Trophoblast cell (in vitro differentiated cells and primary cell): Measurements from ENCODE around the gene LEO1.

Experiments used
- DNase-seq, 2 donors: peaks; one replicate each; pipeline ENCODE4 v3.0.0-alpha.2; 2016
- H2AFZ ChIP-seq: 2 replicates; pipeline ENCODE4 v1.6.1; 2013; ENCODE audit warnings: low read length, moderate library complexity, mild to moderate bottlenecking; ENCODE audit not compliant: insufficient read depth, poor library complexity
- H2AK5ac ChIP-seq: 2 replicates; pipeline ENCODE4 v1.6.1; 2013; ENCODE audit warnings: mild to moderate bottlenecking, low read length
- H2BK120ac ChIP-seq: 2 replicates; pipeline ENCODE4 v1.6.1; 2013; ENCODE audit warnings: low read length, mild to moderate bottlenecking, moderate library complexity; ENCODE audit not compliant: insufficient read depth, poor library complexity
- H2BK12ac ChIP-seq: 2 replicates; pipeline ENCODE4 v1.6.1; 2013; ENCODE audit warnings: mild to moderate bottlenecking, low read length, moderate library complexity
- H2BK5ac ChIP-seq: 2 replicates; pipeline ENCODE4 v1.6.1; 2013; ENCODE audit warnings: low read length, low read depth, moderate library complexity, mild to moderate bottlenecking; ENCODE audit not compliant: poor library complexity
- H3K14ac ChIP-seq: 2 replicates; pipeline ENCODE4 v1.6.1; 2013; ENCODE audit warnings: mild to moderate bottlenecking, low read length
- H3K18ac ChIP-seq: 2 replicates; pipeline ENCODE4 v1.6.1; 2013; ENCODE audit warnings: mild to moderate bottlenecking, low read length
- H3K23ac ChIP-seq: 2 replicates; pipeline ENCODE4 v1.6.1; 2013; ENCODE audit warnings: low read length
- H3K27ac ChIP-seq: 2 replicates; pipeline ENCODE4 v1.5.1; 2013; ENCODE audit warnings: low read depth, mild to moderate bottlenecking, inconsistent platforms, low read length, moderate library complexity
- H3K27me3 ChIP-seq: 2 replicates; pipeline ENCODE4 v1.6.1; 2013; ENCODE audit warnings: inconsistent platforms, mild to moderate bottlenecking, low read length, moderate library complexity; ENCODE audit not compliant: insufficient read depth
- H3K36me3 ChIP-seq, 2 experiments: 1 replicate in 1 of 2; 2 replicates in 1 of 2; pipeline ENCODE4 v1.6.1; 2013; ENCODE audit warnings: low read length in 2 of 2, mild to moderate bottlenecking in 2 of 2, moderate library complexity in 1 of 2; ENCODE audit not compliant: insufficient read depth in 2 of 2, control insufficient read depth in 1 of 2
- H3K4ac ChIP-seq: 2 replicates; pipeline ENCODE4 v1.6.1; 2013; ENCODE audit warnings: low read depth, mild to moderate bottlenecking, low read length, moderate library complexity
- H3K4me1 ChIP-seq, 2 experiments: 1 replicate in 1 of 2; 2 replicates in 1 of 2; pipeline ENCODE4 v1.6.1; 2013; ENCODE audit warnings: low read length in 2 of 2, mild to moderate bottlenecking in 2 of 2, moderate library complexity in 1 of 2; ENCODE audit not compliant: insufficient read depth in 2 of 2, control insufficient read depth in 1 of 2
- H3K4me2 ChIP-seq: 2 replicates; pipeline ENCODE4 v1.6.1; 2013; ENCODE audit warnings: inconsistent platforms, mild to moderate bottlenecking, low read length, moderate library complexity
- H3K4me3 ChIP-seq: 2 replicates; pipeline ENCODE4 v1.5.1; 2013; ENCODE audit warnings: mild to moderate bottlenecking, low read depth, low read length, inconsistent platforms
- H3K79me1 ChIP-seq: one replicate; pipeline ENCODE4 v1.6.1; 2013; ENCODE audit warnings: low read length
- H3K79me2 ChIP-seq: 2 replicates; pipeline ENCODE4 v1.6.1; 2013; ENCODE audit warnings: low read length, mild to moderate bottlenecking; ENCODE audit not compliant: control insufficient read depth, insufficient read depth, poor library complexity
- H3K9ac ChIP-seq: 2 replicates; pipeline ENCODE4 v1.6.1; 2013; ENCODE audit warnings: mild to moderate bottlenecking, low read length
- H3K9me3 ChIP-seq: 2 replicates; pipeline ENCODE4 v1.6.1; 2013; ENCODE audit warnings: low read depth, mild to moderate bottlenecking, control low read depth, inconsistent platforms, low read length; ENCODE audit not compliant: insufficient read depth
- H4K12ac ChIP-seq: 2 replicates; pipeline ENCODE4 v1.6.1; 2013; ENCODE audit warnings: low read depth, mild to moderate bottlenecking, low read length, moderate library complexity
- H4K8ac ChIP-seq: 2 replicates; pipeline ENCODE4 v1.6.1; 2013; ENCODE audit warnings: low read depth, mild to moderate bottlenecking, low read length, moderate library complexity
- H4K91ac ChIP-seq: one replicate; pipeline ENCODE4 v1.6.1; 2013; ENCODE audit warnings: low read depth, mild to moderate bottlenecking, low read length, moderate library complexity
- WGBS: extraction: QIAGEN DNeasy Blood & Tissue Kit; methylation state at CpG from one replicate; pipeline ENCODE4 v1.1.7; 2013; ENCODE audit warnings: missing lambda C conversion rate; ENCODE audit not compliant: insufficient read length, insufficient coverage; ENCODE audit errors: extremely low coverage; 5-methylcytosine and 5-hydroxymethylcytosine counted together

The LEO1 gene

GRCh38 chr15:51908316-51908715 lies 63.3 kb downstream of the LEO1 start:
- Histone ChIP-seq H3K79me1 (no peaks in the 10 kb centered on the region), H2BK12ac (no peak overlapping the region), H4K12ac (no peak overlapping the region), H4K8ac (no peak overlapping the region), H3K9me3 (no peaks in the 10 kb centered on the region), H2BK5ac (no peak overlapping the region), H2BK120ac (no peak overlapping the region), H3K4me2 (no peak overlapping the region), H3K36me3 (peaks cover 9% of the 10 kb centered on the region in 2 experiments), H3K27ac (no peak overlapping the region), H2AFZ (no peak overlapping the region), H3K4me3 (no peak overlapping the region), H3K4ac (no peak overlapping the region), H3K18ac (no peak overlapping the region), H2AK5ac (no peak overlapping the region), H4K91ac (no peak overlapping the region), H3K14ac (no peak overlapping the region), H3K79me2 (no peaks in the 10 kb centered on the region), H3K23ac (no peak overlapping the region), H3K27me3 (no peaks in the 10 kb centered on the region), H3K4me1 (peaks cover 0 to 1% of the 10 kb centered on the region in 2 experiments), H3K9ac (no peak overlapping the region)
- no peak for DNase-seq
- WGBS: no CpG with 5 or more reads among the region's 1 CpG

GRCh38 chr15:51907136-51907862 lies 64.3 kb downstream of the LEO1 start:
- H3K79me1 ChIP-seq: no peaks in the 10 kb centered on the region
- no peak overlapping the region for H3K4me3 ChIP-seq
- H3K79me2 ChIP-seq: no peaks in the 10 kb centered on the region
- H4K12ac ChIP-seq: no peak overlapping the region
- H2AFZ ChIP-seq: no peak overlapping the region
- no peak overlapping the region for H3K4ac ChIP-seq
- no peak overlapping the region for H3K9ac ChIP-seq
- no peaks in the 10 kb centered on the region for H3K27me3 ChIP-seq
- H3K27ac ChIP-seq: no peak overlapping the region
- no peak overlapping the region for H3K18ac ChIP-seq
- H3K36me3 ChIP-seq: peaks cover 9 to 11% of the 10 kb centered on the region in 2 experiments
- H3K4me2 ChIP-seq: no peak overlapping the region
- no peak overlapping the region for H4K8ac ChIP-seq
- no peak overlapping the region for H2BK120ac ChIP-seq
- H2AK5ac ChIP-seq: no peak overlapping the region
- H2BK12ac ChIP-seq: no peak overlapping the region
- no peaks in the 10 kb centered on the region for H3K9me3 ChIP-seq
- no peak overlapping the region for H3K23ac ChIP-seq
- DNase-seq: peak; percentile 83 to 91
- H4K91ac ChIP-seq: no peak overlapping the region
- no CpG with 5 or more reads among the region's 8 CpGs for WGBS
- peaks cover 0 to 1% of the 10 kb centered on the region in 2 experiments for H3K4me1 ChIP-seq
- no peak overlapping the region for H2BK5ac ChIP-seq
- H3K14ac ChIP-seq: no peak overlapping the region

GRCh38 chr15:51904931-51905330 lies 66.6 kb downstream of the LEO1 start:
- Histone ChIP-seq H2BK5ac (no peak overlapping the region), H2BK120ac (no peak overlapping the region), H3K23ac (no peak overlapping the region), H3K4me2 (no peak overlapping the region), H3K79me2 (no peaks in the 10 kb centered on the region), H4K8ac (no peak overlapping the region), H3K4ac (no peak overlapping the region), H3K4me1 (peaks cover 0 to 1% of the 10 kb centered on the region in 2 experiments), H2AFZ (no peak overlapping the region), H4K91ac (no peak overlapping the region), H3K36me3 (peaks cover 9 to 14% of the 10 kb centered on the region in 2 experiments), H3K27ac (no peak overlapping the region), H3K27me3 (no peaks in the 10 kb centered on the region), H3K4me3 (no peak overlapping the region), H3K14ac (no peak overlapping the region), H2AK5ac (no peak overlapping the region), H4K12ac (no peak overlapping the region), H3K18ac (no peak overlapping the region), H3K9me3 (no peaks in the 10 kb centered on the region), H3K9ac (no peak overlapping the region), H2BK12ac (no peak overlapping the region), H3K79me1 (no peaks in the 10 kb centered on the region)
- no peak for DNase-seq
- no CpG with 5 or more reads among the region's 4 CpGs for WGBS

GRCh38 chr15:51904421-51904820 lies 67.2 kb downstream of the LEO1 start:
- Histone ChIP-seq H3K79me2 (no peaks in the 10 kb centered on the region), H3K4me1 (peaks cover 0 to 1% of the 10 kb centered on the region in 2 experiments), H3K79me1 (no peaks in the 10 kb centered on the region), H4K8ac (no peak overlapping the region), H3K27ac (no peak overlapping the region), H2AFZ (no peak overlapping the region), H4K12ac (no peak overlapping the region), H3K27me3 (no peaks in the 10 kb centered on the region), H4K91ac (no peak overlapping the region), H2AK5ac (no peak overlapping the region), H3K9me3 (no peaks in the 10 kb centered on the region), H3K23ac (no peak overlapping the region), H3K4me3 (no peak overlapping the region), H3K36me3 (peaks cover 7 to 13% of the 10 kb centered on the region in 2 experiments), H3K9ac (no peak overlapping the region), H3K18ac (no peak overlapping the region), H2BK5ac (no peak overlapping the region), H3K4ac (no peak overlapping the region), H2BK120ac (no peak overlapping the region), H3K4me2 (no peak overlapping the region), H3K14ac (no peak overlapping the region), H2BK12ac (no peak overlapping the region)
- no CpG with 5 or more reads among the region's 3 CpGs for WGBS
- DNase-seq: no peak
